HG02840 (cell line): Measurements from ENCODE around the gene RARA.

Experiments
- ATAC-seq: cut with Tn5 transposase; IDR thresholded peaks from one replicate; pipeline ENCODE4 v1.9.1; 2021; ENCODE audit warnings: mild to moderate bottlenecking, moderate library complexity, moderate number of reproducible peaks; ENCODE audit not compliant: unreplicated experiment, low FRiP score

Gene RARA

GRCh38 chr17:40341808-40342503 is 33.0 kb downstream of the RARA start:
- no peak for ATAC-seq

- no peak for ATAC-seq
Measured at GRCh38 chr17:40342504-40343218, 33.7 kb downstream of the RARA start.

GRCh38 chr17:40343219-40344119 is 34.5 kb downstream of the RARA start:
- no peak for ATAC-seq

- no peak for ATAC-seq
Measured at GRCh38 chr17:40344421-40345160, 35.6 kb downstream of the RARA start.

DNA sequence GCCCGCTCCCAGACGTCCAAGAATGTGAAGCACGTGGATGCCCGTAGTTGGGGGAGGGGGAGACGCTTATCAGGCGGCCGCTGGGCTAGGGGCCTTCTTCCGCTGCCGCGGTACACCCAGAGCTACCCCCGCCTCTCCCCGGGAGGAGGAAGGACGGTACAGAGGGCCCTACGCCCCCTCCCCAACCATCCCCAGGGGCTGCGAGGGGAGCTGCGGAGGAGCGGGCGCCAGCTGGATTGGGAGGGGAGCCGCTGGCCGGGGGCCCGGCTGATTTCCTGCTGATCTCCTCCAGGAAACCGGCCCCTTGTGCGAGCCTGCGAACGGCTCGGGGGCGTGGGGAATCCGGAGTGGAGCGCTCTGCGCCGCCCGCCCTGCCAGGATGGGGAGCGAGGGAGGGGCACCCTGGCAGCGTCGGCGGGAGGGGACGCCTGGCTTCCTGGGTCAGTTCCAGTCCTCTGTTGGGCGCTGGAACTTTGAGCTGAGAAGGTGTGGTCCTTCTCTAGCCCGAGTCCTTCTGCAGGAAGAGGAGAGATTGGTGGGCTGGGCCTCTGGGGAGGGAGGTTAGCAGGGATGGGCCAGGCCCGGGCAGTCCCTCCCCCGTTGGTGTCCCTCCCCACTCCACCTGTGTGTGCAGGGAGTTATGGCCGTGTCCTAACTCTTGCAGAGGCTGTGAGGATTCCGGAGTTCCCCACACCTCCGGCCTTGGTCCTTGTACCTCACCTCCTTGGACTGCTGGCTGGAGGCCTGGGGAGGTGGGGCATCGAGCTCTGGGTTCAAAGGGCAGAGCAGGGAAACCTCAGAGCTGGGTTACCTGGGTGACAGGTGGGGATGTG is 36.4 kb downstream of the RARA start:
- no peak for ATAC-seq

DNA sequence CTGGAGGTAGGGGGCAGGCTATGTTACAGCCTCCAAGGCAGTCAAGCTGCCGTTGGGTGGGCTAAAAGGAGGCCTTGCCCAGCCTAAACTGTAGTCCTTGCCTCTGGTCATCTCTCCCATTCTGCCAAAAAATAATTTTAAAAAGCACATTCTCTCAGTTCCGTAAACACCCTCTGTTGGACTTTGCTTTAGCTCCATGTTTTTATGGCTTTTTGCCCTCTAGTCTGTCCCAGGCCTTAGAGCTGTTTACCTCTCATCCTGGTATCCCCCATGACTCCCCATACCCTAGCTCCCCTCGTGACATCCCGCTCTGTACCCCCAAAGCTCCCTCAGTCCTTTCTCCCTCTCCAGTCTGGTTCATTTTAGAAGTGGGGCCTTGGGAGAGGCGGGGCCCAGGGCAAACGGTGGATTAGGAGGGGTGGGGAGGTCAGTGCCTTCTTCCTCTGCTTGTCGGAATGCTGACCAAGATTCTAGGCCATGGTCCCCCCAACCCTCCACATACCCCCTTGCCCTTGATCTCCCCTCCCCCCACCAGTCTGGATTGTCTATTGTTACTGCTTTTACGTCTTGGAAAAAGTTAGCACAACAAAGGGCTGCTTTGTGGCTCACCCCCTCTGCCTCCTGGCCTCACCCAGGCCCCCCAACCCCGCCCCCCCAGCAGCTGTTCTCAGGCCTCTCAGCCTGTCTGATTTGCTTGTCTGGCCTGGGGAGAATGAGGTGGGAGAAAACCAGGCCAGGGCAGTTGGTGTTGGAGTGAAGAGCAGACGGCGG is 37.2 kb downstream of the RARA start:
- no peak for ATAC-seq

GRCh38 chr17:40346765-40347158 is 37.8 kb downstream of the RARA start:
- no peak for ATAC-seq

DNA sequence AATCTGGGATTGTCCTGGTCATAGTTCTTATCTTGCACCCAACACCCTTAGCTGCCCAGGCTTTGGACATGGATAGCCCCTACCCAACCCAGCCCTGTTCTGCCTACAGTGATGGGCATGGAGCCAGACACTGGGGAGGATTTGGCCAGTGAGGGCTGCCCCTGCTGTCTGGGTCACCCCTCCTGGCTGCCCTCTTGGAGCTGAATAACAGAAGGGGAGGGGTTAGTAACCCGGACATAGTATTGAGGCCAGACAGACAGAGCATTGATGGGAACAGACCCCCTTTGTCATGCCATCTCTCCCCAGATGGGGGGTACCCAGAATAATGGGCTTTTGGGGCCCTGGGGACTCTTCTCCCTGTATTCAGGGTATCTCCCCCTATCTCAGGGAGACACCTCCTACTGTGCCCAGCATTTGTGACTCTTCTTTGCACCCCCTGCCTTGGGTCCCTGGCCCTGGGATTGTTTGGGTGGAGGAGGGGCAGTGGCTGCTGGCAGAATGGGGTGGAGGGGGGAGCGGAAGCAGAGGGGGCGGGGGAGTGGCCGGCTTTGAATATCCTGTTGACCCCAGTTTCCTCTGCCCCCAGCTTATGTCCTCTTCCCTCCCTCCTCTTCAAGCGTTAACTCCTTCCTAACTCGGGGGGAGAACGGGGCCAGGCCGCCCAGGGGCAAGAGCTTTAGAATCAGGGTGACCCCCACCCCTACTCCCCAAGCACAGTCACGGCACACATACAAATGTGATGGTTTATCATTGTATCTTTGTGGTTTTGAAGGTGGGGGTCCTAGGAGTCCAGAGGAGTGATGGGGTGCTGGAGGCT is 38.5 kb downstream of the RARA start:
- ATAC-seq: no peak

DNA sequence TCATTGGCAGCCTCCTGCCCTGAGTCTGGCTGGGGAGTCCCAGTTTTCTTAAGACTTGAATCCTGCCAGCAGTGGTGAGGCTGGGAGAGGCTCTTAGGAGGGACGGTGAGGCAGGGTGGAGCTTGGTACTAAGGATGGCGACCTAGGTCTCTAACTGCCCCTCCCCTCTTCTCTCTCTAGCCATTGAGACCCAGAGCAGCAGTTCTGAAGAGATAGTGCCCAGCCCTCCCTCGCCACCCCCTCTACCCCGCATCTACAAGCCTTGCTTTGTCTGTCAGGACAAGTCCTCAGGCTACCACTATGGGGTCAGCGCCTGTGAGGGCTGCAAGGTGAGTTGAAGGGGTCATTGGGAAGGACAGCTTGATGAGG is 39.1 kb downstream of the RARA start:
- ATAC-seq: no peak

GRCh38 chr17:40348562-40349476 is 39.8 kb downstream of the RARA start:
- no peak for ATAC-seq

GRCh38 chr17:40349477-40349894 is 40.5 kb downstream of the RARA start:
- no peak for ATAC-seq

DNA sequence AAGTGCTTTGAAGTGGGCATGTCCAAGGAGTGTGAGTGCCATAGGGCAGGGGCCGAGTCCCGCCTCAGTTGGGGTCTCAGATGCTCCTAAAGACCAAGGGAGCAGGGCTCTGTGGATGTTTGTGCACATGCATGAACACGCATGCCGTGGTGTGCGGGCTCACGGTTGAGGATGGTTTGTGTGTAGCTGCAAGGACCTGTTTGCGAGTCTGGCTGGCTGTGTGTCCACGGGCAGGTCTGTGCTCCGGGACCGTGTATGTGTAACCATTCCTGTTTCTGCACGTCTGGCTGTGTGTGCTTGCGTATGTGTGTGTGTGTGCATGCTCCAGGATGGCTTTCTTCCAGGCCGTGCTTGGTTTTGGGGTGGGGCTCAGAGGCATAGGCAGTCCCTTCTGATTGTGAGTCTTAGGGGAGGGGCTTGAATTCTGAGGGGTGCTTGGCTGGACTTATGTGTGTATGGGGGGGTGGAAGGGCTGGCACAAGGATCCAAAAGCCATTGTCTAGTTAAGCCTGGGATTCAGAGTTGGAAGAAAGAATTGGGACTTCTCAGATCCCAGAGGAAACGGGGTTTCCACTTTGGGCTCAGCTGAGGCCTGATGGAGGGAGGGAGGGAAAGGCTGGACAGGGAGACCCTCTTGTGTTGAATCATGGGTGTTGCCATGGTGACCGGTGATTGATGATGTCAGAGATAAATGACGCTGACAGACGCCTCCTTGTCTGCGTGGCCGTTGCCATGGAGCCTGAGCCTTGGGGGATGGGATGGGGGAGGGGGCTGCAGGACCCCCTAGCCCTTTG is 41.1 kb downstream of the RARA start:
- no peak for ATAC-seq

DNA sequence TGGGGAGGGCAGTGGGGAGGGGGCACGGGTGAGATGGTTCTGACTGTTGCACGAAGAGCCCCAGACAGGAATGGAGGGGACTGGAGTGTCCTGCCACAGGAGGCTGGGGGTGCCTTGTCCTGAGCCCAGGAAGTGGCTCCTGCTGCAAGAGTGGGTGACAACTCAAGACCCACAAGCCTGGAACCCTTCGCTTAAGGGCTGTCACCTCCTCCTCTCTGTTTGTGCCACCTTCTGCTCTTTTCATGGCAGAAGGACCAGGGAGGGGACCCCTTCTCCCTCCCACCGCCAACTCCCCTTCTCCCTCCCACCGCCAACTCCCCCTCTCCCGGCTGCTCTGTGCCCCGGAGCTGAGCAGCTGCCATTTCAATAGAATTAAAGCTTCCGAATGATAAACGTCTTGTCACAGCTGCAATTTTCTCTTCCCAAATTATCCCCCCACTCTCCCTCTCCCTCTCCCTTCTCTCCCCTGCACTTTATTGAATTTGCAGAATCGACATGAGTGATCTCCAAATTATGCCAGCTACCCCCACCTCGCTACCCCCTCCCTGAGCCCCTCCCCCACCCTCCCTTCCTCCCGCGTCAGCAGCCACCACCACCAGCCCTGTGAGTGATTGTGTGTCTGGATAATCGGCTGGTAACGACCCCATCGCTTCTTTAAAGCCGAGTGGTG is 41.8 kb downstream of the RARA start:
- no peak for ATAC-seq

- no peak for ATAC-seq
Measured at GRCh38 chr17:40351359-40352236, 42.6 kb downstream of the RARA start.
